Epithelial cell of esophagus (primary cell): ENCODE measurements around the gene CTBP2.
"Not testable (repeated sequence)": the region's sequence is repeated elsewhere in the genome, so short reads cannot be mapped to it uniquely, and the experiment has no call there.

Experiments used
- DNase-seq: peaks from one replicate; pipeline ENCODE4 v3.0.0; 2010; ENCODE audit warnings: low read depth
- H3K4me3 ChIP-seq: 2 replicates; pipeline ENCODE4 v1.5.1; 2011; ENCODE audit warnings: mild to moderate bottlenecking, low read length, control low read depth
- TF ChIP-seq, protein P1 (sequence below): IDR thresholded peaks from 2 replicates; pipeline ENCODE4 v1.5.1; 2011; ENCODE audit warnings: low read depth, mild to moderate bottlenecking, low read length, control low read depth, inconsistent platforms; ENCODE audit not compliant: insufficient read depth; ENCODE audit errors: missing control alignments

The CTBP2 gene

DNA sequence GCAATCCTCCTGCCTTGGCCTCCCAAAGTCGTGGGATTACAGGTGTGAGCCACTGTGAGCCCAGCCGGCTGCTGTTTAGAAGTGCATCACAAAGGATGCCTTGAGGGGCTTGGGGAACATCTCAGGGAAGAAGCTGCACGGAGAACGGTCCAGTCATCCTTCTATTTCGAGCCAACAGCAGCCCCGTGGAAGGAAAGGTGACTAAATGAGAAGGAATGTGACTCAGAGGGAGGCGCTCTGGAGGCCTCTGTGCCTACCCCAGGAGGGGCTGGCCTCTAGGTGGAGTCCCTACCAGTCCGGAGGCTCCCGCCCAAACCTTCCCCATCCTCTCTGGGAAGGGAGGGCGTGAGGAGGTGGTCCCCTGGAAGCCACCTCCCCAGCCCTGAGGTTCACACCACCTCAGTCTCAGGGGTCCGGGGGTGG, 76.2 kb downstream of the CTBP2 start:
- TF ChIP-seq, protein P1, sequence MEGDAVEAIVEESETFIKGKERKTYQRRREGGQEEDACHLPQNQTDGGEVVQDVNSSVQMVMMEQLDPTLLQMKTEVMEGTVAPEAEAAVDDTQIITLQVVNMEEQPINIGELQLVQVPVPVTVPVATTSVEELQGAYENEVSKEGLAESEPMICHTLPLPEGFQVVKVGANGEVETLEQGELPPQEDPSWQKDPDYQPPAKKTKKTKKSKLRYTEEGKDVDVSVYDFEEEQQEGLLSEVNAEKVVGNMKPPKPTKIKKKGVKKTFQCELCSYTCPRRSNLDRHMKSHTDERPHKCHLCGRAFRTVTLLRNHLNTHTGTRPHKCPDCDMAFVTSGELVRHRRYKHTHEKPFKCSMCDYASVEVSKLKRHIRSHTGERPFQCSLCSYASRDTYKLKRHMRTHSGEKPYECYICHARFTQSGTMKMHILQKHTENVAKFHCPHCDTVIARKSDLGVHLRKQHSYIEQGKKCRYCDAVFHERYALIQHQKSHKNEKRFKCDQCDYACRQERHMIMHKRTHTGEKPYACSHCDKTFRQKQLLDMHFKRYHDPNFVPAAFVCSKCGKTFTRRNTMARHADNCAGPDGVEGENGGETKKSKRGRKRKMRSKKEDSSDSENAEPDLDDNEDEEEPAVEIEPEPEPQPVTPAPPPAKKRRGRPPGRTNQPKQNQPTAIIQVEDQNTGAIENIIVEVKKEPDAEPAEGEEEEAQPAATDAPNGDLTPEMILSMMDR, result peak; percentile 31
- no peak overlapping the region for H3K4me3 ChIP-seq
- DNase-seq, result peak; percentile 93

DNA sequence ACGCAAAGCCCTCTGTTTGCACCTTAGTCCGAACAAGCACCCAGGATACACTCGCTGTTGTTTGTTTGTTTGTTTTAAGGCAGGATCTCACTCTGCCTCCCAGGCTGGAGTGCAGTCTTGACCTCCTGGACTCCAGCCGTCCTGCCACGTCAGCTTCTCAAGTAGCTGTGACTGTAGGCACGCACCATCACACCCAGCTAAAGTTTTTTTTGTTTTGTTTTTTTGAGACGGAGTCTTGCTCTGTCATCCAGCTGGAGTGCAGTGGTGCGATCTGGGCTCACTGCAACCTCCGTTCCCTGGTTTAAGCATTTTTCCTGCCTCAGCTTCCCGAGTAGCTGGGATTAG, 76.8 kb downstream of the CTBP2 start:
- no peak overlapping the region for H3K4me3 ChIP-seq
- DNase-seq, result no peak
- TF ChIP-seq, protein P1, result no peak

DNA sequence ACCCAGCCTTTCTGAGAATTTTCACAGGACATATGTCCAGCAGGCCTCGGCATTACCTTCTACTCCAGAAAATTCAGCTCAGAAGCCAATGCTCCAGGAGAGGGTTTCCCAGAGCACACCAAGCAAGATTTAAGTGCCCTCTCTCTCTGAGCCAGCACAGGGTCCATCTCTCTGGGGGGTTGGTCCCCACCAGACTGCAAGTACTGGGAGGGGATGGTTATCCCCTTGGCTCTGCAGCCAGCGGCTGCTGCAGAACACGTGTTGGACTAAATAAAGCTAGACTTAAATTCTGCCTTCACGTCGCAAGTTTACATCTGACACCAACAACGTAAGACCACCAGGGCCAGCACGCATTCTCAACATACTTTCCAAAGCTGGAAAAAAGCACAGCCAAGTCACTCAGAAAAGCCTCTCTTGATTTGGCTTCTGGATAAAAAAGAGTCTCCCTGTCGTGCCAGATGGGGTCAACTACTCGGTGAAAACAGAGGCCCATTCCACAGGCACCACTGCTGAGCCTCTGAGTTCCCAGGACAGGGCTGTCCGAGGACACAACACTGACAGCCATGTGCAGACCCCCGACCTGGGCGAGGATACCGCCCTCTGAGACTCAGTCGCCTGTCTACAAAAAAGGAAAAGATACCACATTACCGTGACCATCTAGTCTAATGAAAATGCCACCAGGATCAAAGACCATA, 77.3 kb downstream of the CTBP2 start:
- TF ChIP-seq, protein P1, result no peak
- no peak for DNase-seq
- no peak overlapping the region for H3K4me3 ChIP-seq

DNA sequence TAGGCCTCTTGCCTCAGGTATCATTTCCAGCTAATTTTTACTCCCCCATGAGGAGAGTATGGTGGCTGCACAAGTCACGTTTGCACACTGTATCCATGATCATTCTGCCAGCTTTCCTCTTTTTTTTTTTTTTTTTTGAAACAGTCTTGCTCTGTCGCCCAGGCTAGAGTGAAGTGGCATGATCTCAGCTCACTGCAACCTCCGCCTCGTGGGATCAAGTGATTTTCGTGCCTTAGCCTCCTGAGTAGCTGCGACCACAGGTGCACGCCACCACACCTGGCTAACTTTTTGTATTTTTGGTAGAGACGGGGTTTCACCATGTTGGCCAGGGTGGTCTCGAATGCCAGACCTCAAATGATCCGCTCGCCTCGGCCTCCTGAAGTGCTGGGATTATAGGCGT, 77.9 kb downstream of the CTBP2 start:
- DNase-seq, result not testable (repeated sequence)

DNA sequence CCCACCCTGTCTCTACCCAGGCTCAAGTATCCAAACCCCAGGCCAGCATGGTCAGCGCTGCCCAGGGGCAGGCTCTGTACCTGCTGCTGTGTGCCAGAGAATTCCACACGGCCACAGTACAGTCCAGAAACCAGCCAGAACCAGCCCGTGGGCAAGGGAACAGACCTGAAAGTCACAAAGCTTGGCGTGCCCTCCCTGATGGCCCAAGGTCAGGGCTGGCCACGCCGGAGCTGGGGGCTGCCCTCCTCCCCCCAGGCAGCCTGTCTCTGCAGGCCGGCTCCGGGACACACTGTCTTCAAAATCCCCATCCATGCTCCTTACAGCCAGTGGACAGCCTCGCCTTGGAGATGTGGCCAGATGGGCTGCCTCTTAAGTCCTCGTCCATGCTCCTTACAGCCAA, 78.4 kb downstream of the CTBP2 start:
- TF ChIP-seq, protein P1, result no peak
- H3K4me3 ChIP-seq, result no peak overlapping the region
- no peak for DNase-seq

More for the DNA sequence above, 77.9 kb downstream of the CTBP2 start:
- not testable (repeated sequence) for H3K4me3 ChIP-seq

DNA sequence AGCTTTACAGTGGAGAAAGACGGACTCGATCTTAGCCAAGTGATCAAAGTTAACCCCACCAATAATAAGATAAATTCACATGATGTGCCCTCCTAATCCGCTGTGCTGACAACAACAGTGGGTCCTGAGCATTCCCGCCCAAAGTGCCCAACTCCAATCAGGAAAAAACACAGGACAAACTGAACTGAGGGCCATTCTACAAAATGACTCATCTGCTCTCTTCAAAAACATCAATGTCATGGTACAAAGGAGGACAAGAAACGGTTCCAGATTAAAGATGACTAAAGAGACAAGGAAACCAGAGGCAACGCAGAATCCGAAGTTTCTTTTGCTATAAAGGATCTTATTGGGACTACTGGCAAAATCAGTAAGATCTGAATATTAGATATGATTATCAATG, 79.4 kb downstream of the CTBP2 start:
- no peak overlapping the region for H3K4me3 ChIP-seq
- DNase-seq, result no peak
- TF ChIP-seq, protein P1, result no peak

DNA sequence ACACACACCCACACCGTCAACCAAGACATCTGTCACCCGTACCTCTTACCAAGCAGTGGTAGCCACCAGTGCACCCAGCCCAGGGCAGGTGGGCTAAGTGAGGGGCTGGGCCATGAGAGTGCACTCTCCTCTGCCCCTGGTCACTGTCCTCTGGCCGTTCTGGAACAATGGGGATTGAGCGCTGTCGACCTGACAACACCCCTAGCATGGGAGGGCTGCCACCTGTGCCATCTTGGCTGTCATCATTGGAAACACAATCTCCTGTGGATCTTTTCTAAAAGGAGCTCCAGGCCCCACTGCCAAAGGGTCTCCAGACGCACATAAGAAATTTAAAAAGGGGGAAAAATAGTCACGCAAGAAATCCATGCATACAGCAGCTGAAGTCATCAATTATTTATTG, 80.1 kb downstream of the CTBP2 start:
- TF ChIP-seq, protein P1, result no peak
- no peak for DNase-seq
- no peak overlapping the region for H3K4me3 ChIP-seq
